H1 (cell line): ENCODE measurements around the gene TMEM54. TPM values are rescaled to one million over a fixed set of nuclear protein-coding genes. Genes with fewer than 3 reads are reported as not detected.

Experiments
- CHD7 ChIP-seq: fragments of 300-600 bp; sonication (generic); IDR thresholded peaks from 2 replicates; pipeline ENCODE4 v1.7.1; 2012; ENCODE audit warnings: low read length, moderate library complexity, mild to moderate bottlenecking, inconsistent platforms; ENCODE audit not compliant: insufficient replicate concordance
- E2F6 ChIP-seq: IDR thresholded peaks from 2 replicates; pipeline ENCODE4 v1.6.1; 2012; ENCODE audit warnings: inconsistent platforms
- KDM1A ChIP-seq: fragments of 200-600, 300-600 bp; sonication (generic); IDR thresholded peaks from 2 replicates; pipeline ENCODE4 v1.7.1; 2016; ENCODE audit warnings: mild to moderate bottlenecking, low read length, borderline replicate concordance
- KDM4A ChIP-seq: IDR thresholded peaks from one replicate; pipeline ENCODE4 v1.7.1; 2012; ENCODE audit warnings: low read depth, mild to moderate bottlenecking, moderate library complexity, low read length, inconsistent platforms; ENCODE audit not compliant: severe bottlenecking
- RAD21 ChIP-seq, 2 experiments: IDR thresholded peaks in 1 of 2; conservative IDR thresholded peaks in 1 of 2; 2 replicates each; pipeline ENCODE4 v1.6.1; 2011; ENCODE audit warnings: low read depth in 2 of 2, low read length in 2 of 2, improper control_type of control experiment in 1 of 2, inconsistent platforms in 1 of 2, mild to moderate bottlenecking in 1 of 2, moderate library complexity in 1 of 2
- polyA plus RNA-seq, 7 experiments: library from polyadenylated mRNA; depleted of rRNA in 3 of 7; stranded (reverse) in 5 of 7; unstranded in 2 of 7; fragments of >200 nt in 5 of 7; fragments of 200-250 nt in 2 of 7; gene quantifications; 1 replicate in 5 of 7; 2 replicates in 1 of 7; 4 replicates in 1 of 7; pipeline versions ENCODE4 v1.2.1 to v1.2.3, GENCODE V29; 2011 to 2013; ENCODE audit warnings: missing spikeins in 2 of 7, mixed read lengths in 2 of 7
- total RNA-seq: library from RNA; stranded (reverse); fragmentation: NEBNext Ultra II Directional; extraction: Animal tissue kit (Norgen Biotek cat#: 25700); gene quantifications from 2 replicates; pipeline ENCODE4 v1.2.1, GENCODE V29; 2021

Gene TMEM54
- total and polyA plus RNA-seq, 2 of the 8 experiments (the other 6 are each of a cell fraction or from before 2014, with no cell fraction given) = 9.5 to 58.7 TPM

GRCh38 chr1:32900956-32901822, at the start of gene TMEM54 (continued):
- TF ChIP-seq E2F6 (peak; percentile 20; the same call in 1 of the 2 replicates), KDM1A (peak; percentile 78), CHD7 (no peak), KDM4A (peak; percentile 38), RAD21 (IDR thresholded peaks at IDR 0.05 in 1 of 2, conservative IDR thresholded peaks at IDR 0.05 in 1 of 2; ENCODE audit: low read depth in 2 of 2, low read length in 2 of 2) (no peak)
